NCI-H1105 (cell line): ENCODE measurements around the gene LCMT1.

Source experiments
- DNase-seq: peaks from one replicate; lab custom pipeline; 2025; lab: John Stamatoyannopoulos, UW

The LCMT1 gene

GRCh38 chr16:25198021-25198420 is 86.5 kb downstream of the LCMT1 start:
- DNase-seq = no peak

DNA sequence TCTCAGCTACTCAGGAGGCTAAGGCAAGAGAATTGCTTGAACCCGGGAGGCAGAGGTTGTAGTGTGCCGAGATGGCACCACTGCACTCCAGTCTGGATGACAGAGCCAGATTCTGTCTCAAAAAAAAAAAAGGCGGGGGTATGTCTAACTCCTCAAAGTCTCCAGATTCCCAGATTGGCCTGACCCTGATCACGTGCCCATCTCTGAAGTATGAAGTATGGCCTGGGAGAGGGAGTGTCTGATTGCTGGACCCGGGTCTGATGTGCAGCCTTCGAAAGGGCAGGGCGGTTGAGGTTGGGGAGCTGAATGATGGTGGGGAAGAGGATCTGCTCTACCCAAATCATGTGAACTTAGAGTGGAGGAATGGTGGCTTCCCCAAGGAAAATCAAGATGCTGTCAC is 87.9 kb downstream of the LCMT1 start:
- DNase-seq = no peak

- no peak for DNase-seq
Observed at GRCh38 chr16:25210758-25211157, 99.2 kb downstream of the LCMT1 start.

GRCh38 chr16:25212636-25213035 is 101.1 kb downstream of the LCMT1 start:
- no peak for DNase-seq

DNA sequence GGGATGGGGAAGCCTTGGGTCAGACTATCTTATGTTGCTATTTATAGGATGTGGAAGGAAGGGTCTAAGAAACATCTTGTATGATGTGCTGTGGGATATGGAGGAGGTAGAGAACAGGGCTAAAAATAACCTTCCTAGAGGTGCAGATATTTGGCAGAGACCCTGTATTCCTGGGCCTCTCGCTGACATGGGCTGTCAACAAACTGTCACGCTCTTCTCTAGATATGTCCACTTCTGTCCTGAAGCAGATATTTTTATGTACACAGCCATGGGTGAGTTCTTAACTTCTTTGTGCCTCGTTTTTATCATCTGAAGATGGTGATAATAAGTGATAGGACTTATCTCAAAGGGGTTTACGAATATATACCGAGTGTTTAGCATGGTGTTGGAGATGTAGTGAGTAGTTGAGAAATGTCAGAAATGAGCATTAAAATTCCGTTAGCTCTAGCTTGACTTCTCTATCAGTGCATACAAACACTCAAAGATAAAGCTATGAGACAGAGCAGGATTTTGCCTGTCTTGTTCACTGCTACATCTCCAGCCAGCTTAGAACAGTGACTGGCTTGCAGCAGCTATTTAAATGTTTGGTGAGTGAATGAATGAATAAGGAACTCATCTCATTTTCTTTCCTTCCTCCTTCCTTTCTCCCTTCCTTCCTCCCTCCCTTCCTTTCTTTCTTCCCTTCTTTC is 102.3 kb downstream of the LCMT1 start:
- no peak for DNase-seq

DNA sequence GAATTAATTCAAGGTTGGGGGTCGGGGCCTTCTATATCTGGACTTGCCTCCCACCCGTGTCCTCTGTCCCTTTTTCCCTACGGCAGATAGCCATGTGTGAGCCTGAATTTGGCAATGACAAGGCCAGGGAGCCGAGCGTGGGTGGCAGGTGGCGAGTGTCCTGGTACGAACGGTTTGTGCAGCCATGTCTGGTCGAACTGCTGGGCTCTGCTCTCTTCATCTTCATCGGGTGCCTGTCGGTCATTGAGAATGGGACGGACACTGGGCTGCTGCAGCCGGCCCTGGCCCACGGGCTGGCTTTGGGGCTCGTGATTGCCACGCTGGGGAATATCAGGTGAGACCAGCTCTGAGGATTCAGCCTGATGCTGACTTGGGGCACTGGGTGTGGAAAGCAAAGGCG is 105.6 kb downstream of the LCMT1 start:
- DNase-seq = no peak

GRCh38 chr16:25217921-25218320 is 106.4 kb downstream of the LCMT1 start:
- DNase-seq = no peak

- no peak for DNase-seq
Observed at GRCh38 chr16:25219070-25219737, 107.7 kb downstream of the LCMT1 start.

GRCh38 chr16:25222959-25223358 is 111.4 kb downstream of the LCMT1 start:
- no peak for DNase-seq

DNA sequence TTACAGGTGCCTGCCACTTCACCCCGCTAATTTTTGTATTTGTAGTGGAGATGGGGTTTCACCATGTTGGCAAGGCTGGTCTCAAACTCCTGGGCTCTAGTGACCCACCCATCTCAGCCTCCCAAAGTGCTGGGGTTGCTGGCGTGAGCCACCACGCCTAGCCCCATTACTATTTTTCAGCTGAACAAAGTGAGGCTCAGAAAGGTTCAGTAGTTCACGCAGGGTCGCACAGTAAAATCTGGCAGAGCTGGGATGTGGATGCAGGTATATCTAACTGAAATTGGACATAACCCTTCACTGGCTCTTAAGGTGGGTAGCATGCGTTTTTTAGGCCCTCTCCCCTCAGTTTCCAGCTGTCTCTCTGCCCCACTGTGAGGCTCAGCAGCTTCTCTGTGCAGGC is 112.4 kb downstream of the LCMT1 start:
- no peak for DNase-seq

GRCh38 chr16:25224731-25225319 is 113.3 kb downstream of the LCMT1 start:
- no peak for DNase-seq
